ENCODE results near the gene PRSS53. TPM values are rescaled to one million over a fixed set of nuclear protein-coding genes. Genes with fewer than 3 reads are reported as not detected.
A peak's percentile ranks its signal among the peaks of the same experiment; 100 is the strongest.

PRSS53 gene
- total and polyA plus RNA-seq, 2 experiments from 2014 or later = 0.36 to 2.7 TPM

- Histone ChIP-seq H3K4me2 (no peak overlapping the region), H3K4me1 (ENCODE audit: insufficient read depth) (peaks cover 7% of the 10 kb centered on the region; the same call in 1 of the 2 replicates), H2AFZ (no peak overlapping the region), H3F3A (replicated peaks; ENCODE audit: low read depth) (peaks cover 6% of the 10 kb centered on the region; the same call in 1 of the 2 replicates), H3K9me2 (ENCODE audit: insufficient read depth) (no peaks in the 10 kb centered on the region), H3K36me3 (ENCODE audit: insufficient read depth) (no peaks in the 10 kb centered on the region), H3K4me3 (no peak overlapping the region), H3K27me3 (ENCODE audit: insufficient read depth) (no peaks in the 10 kb centered on the region), H3K79me2 (replicated peaks; ENCODE audit: insufficient read depth) (peaks cover 16% of the 10 kb centered on the region), H3K27ac (ENCODE audit: low read depth) (no peak overlapping the region), H4K20me1 (replicated peaks; ENCODE audit: insufficient read depth) (no peaks in the 10 kb centered on the region)
- Mint-ChIP-seq H3K9me3 (peaks cover 5% of the 10 kb centered on the region; the same call in 2 of the 3 replicates), H3K4me1 (peaks cover 8% of the 10 kb centered on the region), H3K4me3 (peak overlapping the region; percentile 29; the same call in 1 of the 3 replicates), H3K36me3 (ENCODE audit: low read depth) (peaks cover 28% of the 10 kb centered on the region), H3K27ac (no peak overlapping the region), H3K27me3 (ENCODE audit: insufficient read depth, low read depth, poor library complexity) (peaks cover 17% of the 10 kb centered on the region)
- DNase-seq (ENCODE audit: low spot score) = no peak
- no peak for ATAC-seq
- no peak for TF ChIP-seq STAT1 (IDR thresholded peaks at IDR 0.05; ENCODE audit: unreplicated experiment)
Observed at GRCh38 chr16:31092330-31092729, 3.6 kb upstream of the PRSS53 start.

- Mint-ChIP-seq H3K36me3 (ENCODE audit: low read depth) (peaks cover 25% of the 10 kb centered on the region), H3K4me1 (peaks cover 6% of the 10 kb centered on the region), H3K9me3 (peaks cover 2% of the 10 kb centered on the region; the same call in 1 of the 3 replicates), H3K27me3 (ENCODE audit: insufficient read depth, low read depth, poor library complexity) (peaks cover 20% of the 10 kb centered on the region), H3K27ac (no peak overlapping the region; the same call in 1 of the 2 replicates), H3K4me3 (no peak overlapping the region)
- no peak for TF ChIP-seq ZNF331 (CRISPR knock-in tag; IDR thresholded peaks at IDR 0.05; ENCODE audit: low read depth)
- no peak for TF ChIP-seq CREB1 (CRISPR knock-in tag; IDR thresholded peaks at IDR 0.05; ENCODE audit: low read depth)
- no peak for TF ChIP-seq NANOG (IDR thresholded peaks at IDR 0.05; ENCODE audit: borderline replicate concordance)
- TF ChIP-seq STAT1 (IDR thresholded peaks at IDR 0.05; ENCODE audit: unreplicated experiment) = no peak
- TF ChIP-seq JUNB (IDR thresholded peaks at IDR 0.05; ENCODE audit: unreplicated experiment) = no peak
- no peaks in the 10 kb centered on the region for H4K20me1 ChIP-seq (replicated peaks; ENCODE audit: insufficient read depth)
- H3K27me3 ChIP-seq (ENCODE audit: insufficient read depth) = no peaks in the 10 kb centered on the region
- DNase-seq (ENCODE audit: low spot score) = no peak
- no peaks in the 10 kb centered on the region for H3K36me3 ChIP-seq (ENCODE audit: insufficient read depth)
- no peaks in the 10 kb centered on the region for H3K9me2 ChIP-seq (ENCODE audit: insufficient read depth)
- peaks cover 7% of the 10 kb centered on the region; the same call in 1 of the 2 replicates for H3K4me1 ChIP-seq (ENCODE audit: insufficient read depth)
- no peak overlapping the region for H3K4me3 ChIP-seq
- no peak for ATAC-seq
- H2AFZ ChIP-seq = no peak overlapping the region
- no peak overlapping the region for H3K27ac ChIP-seq (ENCODE audit: low read depth)
- H3K4me2 ChIP-seq = no peak overlapping the region
- peaks cover 16% of the 10 kb centered on the region for H3K79me2 ChIP-seq (replicated peaks; ENCODE audit: insufficient read depth)
- peaks cover 6% of the 10 kb centered on the region; the same call in 1 of the 2 replicates for H3F3A ChIP-seq (replicated peaks; ENCODE audit: low read depth)
Observed at GRCh38 chr16:31090540-31090939, 1.8 kb upstream of the PRSS53 start.

DNA sequence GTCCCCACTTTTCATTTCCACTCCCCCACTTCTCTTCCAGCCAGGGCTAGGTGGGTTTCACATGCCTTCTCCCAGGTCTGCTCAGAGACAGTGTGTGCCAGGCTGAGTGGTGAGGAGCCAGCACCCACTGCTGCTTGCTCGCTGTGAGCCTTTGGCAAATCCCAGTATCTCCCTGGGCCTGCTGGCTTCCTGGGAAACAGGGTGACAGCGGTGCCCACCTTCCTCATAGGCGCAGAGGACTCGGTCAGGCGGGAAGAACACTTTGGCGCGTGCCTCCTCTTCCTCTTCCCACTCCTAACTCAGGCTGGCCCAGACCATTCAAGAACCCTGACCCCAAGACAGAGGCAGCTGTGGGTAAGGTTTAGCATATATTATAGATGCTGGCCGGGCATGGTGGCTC lies 456 bp upstream of the PRSS53 start:
- H3K9me2 ChIP-seq (ENCODE audit: insufficient read depth) = no peaks in the 10 kb centered on the region
- no peak overlapping the region; the same call in 2 of the 3 replicates for H3K4me3 Mint-ChIP-seq
- no peaks in the 10 kb centered on the region for H4K20me1 ChIP-seq (replicated peaks; ENCODE audit: insufficient read depth)
- no peak overlapping the region for H3K27ac Mint-ChIP-seq
- H3K36me3 ChIP-seq (ENCODE audit: insufficient read depth) = no peaks in the 10 kb centered on the region
- H3K36me3 Mint-ChIP-seq (ENCODE audit: low read depth) = peaks cover 24% of the 10 kb centered on the region
- peaks cover 1% of the 10 kb centered on the region; the same call in 1 of the 2 replicates for H3F3A ChIP-seq (replicated peaks; ENCODE audit: low read depth)
- no peaks in the 10 kb centered on the region for H3K9me3 Mint-ChIP-seq
- ATAC-seq (no peak), DNase-seq (ENCODE audit: low spot score) (no peak)
- H3K27ac ChIP-seq (ENCODE audit: low read depth) = no peak overlapping the region
- H3K4me2 ChIP-seq = no peak overlapping the region
- H3K4me1 Mint-ChIP-seq = peaks cover 8% of the 10 kb centered on the region; the same call in 1 of the 3 replicates
- H3K4me1 ChIP-seq (ENCODE audit: insufficient read depth) = peaks cover 7% of the 10 kb centered on the region; the same call in 1 of the 2 replicates
- peaks cover 16% of the 10 kb centered on the region for H3K27me3 Mint-ChIP-seq (ENCODE audit: insufficient read depth, low read depth, poor library complexity)
- H3K79me2 ChIP-seq (replicated peaks; ENCODE audit: insufficient read depth) = peaks cover 16% of the 10 kb centered on the region
- no peaks in the 10 kb centered on the region for H3K27me3 ChIP-seq (ENCODE audit: insufficient read depth)
- H2AFZ ChIP-seq = no peak overlapping the region
- H3K4me3 ChIP-seq = no peak overlapping the region
- TF ChIP-seq STAT1 (IDR thresholded peaks at IDR 0.05; ENCODE audit: unreplicated experiment) (no peak), CTCF (conservative IDR thresholded peaks at IDR 0.05; ENCODE audit: low read depth in 2 of 2) (no peak), ZNF114 (CRISPR knock-in tag; IDR thresholded peaks at IDR 0.05) (no peak), EZH2 (IDR thresholded peaks at IDR 0.05; ENCODE audit: low read depth, unreplicated experiment) (no peak), CREB1 (CRISPR knock-in tag; IDR thresholded peaks at IDR 0.05; ENCODE audit: low read depth) (no peak), ZNF331 (CRISPR knock-in tag; IDR thresholded peaks at IDR 0.05; ENCODE audit: low read depth) (no peak), NANOG (IDR thresholded peaks at IDR 0.05; ENCODE audit: borderline replicate concordance) (no peak), REST (IDR thresholded peaks at IDR 0.05; ENCODE audit: unreplicated experiment) (no peak), JUNB (IDR thresholded peaks at IDR 0.05; ENCODE audit: unreplicated experiment) (no peak), POLR2AphosphoS5 (IDR thresholded peaks at IDR 0.05; ENCODE audit: low read depth) (no peak)
- TF ChIP-seq, protein P1, sequence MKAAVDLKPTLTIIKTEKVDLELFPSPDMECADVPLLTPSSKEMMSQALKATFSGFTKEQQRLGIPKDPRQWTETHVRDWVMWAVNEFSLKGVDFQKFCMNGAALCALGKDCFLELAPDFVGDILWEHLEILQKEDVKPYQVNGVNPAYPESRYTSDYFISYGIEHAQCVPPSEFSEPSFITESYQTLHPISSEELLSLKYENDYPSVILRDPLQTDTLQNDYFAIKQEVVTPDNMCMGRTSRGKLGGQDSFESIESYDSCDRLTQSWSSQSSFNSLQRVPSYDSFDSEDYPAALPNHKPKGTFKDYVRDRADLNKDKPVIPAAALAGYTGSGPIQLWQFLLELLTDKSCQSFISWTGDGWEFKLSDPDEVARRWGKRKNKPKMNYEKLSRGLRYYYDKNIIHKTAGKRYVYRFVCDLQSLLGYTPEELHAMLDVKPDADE (IDR thresholded peaks at IDR 0.05) = no peak
